B cell (primary cell): ENCODE results near the gene HPS4.

ENCODE experiments used
- EZH2 ChIP-seq: IDR thresholded peaks from 2 replicates; pipeline ENCODE4 v1.6.1; 2012; ENCODE audit warnings: borderline replicate concordance, low read depth, mild to moderate bottlenecking, moderate library complexity, low read length; ENCODE audit not compliant: insufficient read depth, poor library complexity, severe bottlenecking
- TF ChIP-seq, protein P1 (sequence below): fragments of 200-600 bp; IDR thresholded peaks from one replicate; pipeline ENCODE4 v1.8.0; 2022; ENCODE audit warnings: antibody characterized with exemption, mild to moderate bottlenecking

- TF ChIP-seq, protein P1, sequence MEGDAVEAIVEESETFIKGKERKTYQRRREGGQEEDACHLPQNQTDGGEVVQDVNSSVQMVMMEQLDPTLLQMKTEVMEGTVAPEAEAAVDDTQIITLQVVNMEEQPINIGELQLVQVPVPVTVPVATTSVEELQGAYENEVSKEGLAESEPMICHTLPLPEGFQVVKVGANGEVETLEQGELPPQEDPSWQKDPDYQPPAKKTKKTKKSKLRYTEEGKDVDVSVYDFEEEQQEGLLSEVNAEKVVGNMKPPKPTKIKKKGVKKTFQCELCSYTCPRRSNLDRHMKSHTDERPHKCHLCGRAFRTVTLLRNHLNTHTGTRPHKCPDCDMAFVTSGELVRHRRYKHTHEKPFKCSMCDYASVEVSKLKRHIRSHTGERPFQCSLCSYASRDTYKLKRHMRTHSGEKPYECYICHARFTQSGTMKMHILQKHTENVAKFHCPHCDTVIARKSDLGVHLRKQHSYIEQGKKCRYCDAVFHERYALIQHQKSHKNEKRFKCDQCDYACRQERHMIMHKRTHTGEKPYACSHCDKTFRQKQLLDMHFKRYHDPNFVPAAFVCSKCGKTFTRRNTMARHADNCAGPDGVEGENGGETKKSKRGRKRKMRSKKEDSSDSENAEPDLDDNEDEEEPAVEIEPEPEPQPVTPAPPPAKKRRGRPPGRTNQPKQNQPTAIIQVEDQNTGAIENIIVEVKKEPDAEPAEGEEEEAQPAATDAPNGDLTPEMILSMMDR: no peak
- no peak for TF ChIP-seq EZH2
Observed at GRCh38 chr22:26414347-26414746, 69.2 kb downstream of the HPS4 start.
